HG03103 (cell line): ENCODE measurements around the gene COQ8B.
A peak's percentile ranks its signal among the peaks of the same experiment; 100 is the strongest.

Experiments
- ATAC-seq: cut with Tn5 transposase; IDR thresholded peaks from one replicate; pipeline ENCODE4 v1.9.1; 2021; ENCODE audit warnings: low read depth; ENCODE audit not compliant: unreplicated experiment

COQ8B gene

DNA sequence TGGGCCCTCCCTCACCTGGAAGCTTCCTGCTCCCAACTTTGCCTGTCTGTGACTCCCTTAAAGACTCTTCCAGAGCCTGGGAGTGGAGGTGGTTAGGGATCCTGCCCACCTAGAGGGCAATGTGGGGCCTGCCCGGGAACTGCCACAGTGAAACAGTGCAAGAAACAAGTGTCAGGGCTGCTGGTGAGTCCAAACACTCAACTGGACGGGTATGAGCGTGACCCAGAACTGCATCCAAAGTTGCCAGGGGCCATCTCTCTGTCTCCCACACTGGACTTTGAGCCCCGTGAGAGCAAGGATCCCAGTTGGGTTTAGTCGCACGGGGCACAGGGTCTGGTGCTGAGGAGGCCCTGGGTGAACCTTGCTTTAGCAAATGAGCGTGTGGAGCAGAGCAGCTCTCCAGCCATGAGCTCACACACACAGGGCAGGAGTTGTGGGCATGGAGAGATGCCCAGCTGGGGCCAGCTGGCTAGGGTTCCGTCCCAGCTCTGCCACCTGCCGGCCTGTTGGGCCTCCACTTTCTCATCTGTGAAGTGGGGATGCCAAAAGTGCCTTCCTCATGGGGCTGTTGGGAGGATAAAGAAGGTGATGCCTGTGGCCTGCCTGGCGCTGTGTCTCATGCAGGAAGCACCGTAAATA lies 23.4 kb downstream of the COQ8B start:
- ATAC-seq: no peak

DNA sequence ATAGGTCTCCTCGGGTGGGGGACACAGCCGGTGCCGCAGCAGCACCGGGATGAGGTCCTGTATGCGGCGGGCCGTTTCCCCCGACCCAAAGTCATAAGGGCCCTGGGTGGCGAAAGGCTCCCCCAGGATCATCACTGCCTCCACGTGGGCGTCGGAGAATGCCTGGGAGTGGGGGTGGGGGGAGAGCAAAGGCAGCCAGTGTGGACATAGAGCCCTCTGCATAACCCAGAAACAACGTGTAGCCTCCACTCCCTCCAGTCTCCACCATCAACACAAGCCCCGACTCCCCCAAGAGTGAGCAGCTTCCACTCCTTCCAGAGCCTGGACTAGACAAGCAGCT lies 24.5 kb downstream of the COQ8B start:
- no peak for ATAC-seq

GRCh38 chr19:40691421-40692211 lies 25.1 kb downstream of the COQ8B start:
- ATAC-seq: no peak

DNA sequence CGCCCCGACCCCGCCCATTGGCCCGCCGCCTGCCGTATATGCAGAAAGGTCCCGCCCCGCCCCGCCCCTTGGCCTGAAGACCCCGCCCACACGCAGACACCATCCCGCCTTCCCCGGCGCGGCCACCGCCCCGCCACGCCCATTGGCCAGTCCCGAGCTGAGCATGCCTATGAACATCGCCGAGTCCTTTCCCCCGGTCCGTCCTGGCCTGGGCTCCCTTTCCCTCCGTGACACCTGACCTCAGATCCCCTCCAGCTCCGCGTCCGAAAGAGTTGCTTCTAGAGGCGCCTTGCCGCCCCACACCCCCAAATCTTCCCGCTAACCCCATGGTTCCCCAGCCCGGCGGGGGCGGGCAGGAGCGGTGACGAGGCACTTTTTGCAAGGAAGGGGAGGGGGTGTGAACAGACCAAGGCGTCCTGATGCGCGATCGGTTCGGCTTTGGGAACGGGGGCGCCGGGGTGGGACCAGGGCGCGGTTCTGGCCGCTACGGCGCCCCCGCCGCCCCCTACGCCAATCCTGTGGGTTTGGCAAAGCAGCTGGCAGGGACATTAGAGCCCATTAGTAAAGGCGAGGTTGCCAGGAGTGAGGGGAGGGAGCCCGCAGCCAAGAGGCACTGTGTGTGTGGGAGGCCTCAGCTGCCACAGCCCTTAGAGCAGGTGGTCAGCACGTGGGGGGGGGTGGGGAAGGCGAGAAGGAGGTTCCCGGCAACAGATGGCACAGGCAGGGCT lies 25.8 kb downstream of the COQ8B start:
- ATAC-seq: peak; percentile 48

GRCh38 chr19:40690050-40690692 lies 26.5 kb downstream of the COQ8B start, which contains the start of gene NUMBL:
TSS of gene NUMBL (minus strand) at chr19:40690651. CDS start at chr19:40690483, 168 bp downstream.
- no peak for ATAC-seq

DNA sequence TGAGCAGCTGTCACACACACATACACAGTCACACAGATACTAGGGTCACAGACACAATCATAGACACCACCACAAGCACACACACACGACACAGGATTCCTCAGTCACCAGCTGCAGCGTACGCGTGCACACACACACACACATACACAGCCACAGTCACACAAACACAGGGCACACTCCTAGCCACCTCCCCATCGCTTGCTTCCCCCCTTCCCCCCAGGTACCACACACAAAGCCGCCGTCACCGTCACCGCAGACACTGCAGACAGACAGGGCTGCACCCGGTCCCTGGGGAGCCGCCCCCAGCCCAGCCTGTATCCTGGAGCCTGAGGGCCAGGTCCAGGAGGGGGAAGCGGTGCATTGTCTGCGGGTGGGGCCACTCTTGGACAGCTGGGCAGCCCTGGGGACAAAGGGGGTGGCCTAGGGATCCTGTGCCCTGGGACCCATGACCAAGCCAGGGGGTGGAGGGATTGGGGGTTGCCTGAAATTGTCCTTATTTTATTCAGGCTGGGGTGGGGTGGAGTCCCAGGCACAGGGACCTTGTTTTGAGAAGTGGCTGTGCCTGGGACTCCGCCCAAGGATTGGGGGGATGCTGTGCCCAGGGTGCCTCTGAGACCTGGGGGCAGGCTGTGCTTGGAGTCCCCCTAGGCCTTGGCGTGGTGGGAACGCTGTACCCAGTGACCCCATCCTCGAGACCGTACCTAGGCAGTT lies 27.2 kb downstream of the COQ8B start:
- ATAC-seq: no peak

DNA sequence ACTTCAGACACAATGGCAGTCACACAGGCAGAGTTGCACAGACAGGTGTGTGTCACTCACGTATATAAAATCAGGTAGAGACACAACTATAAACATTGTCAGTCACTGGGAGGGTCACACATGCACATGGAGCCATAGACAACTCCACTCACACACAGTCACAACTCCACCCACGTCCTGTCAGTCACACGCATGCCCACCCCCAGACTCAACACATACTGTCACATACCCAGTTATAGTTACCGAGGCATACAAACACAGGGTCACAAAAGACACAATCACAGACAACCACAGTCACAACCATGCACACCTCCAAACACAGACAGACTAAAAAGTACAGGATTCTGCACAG lies 27.7 kb downstream of the COQ8B start:
- no peak for ATAC-seq

- ATAC-seq: no peak
Observed at GRCh38 chr19:40688309-40688708, 28.4 kb downstream of the COQ8B start.

- ATAC-seq: no peak
Observed at GRCh38 chr19:40687525-40688016, 29.1 kb downstream of the COQ8B start.

- ATAC-seq: no peak
Observed at GRCh38 chr19:40686882-40687524, 29.7 kb downstream of the COQ8B start.

DNA sequence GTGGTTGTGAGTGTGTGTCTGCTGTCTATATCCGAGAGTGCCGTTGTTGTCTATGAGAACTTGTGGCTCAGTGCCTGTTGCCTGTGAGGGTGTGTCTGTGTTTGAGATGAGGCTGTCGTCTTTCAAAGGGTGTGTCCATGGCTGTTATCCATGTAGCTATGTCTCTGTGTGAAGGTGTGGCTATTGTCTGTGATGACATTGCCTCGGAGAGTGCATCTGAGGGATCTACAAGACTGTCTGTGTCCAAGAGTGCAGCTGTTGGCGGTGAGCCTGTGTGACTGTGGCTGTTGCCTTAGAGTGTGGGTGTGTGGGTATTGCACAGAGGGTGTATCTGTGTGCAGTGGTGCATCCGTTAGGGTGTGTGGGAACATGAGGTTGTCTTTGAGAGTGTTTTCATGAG lies 31.1 kb downstream of the COQ8B start:
- no peak for ATAC-seq

GRCh38 chr19:40685016-40685526 lies 31.6 kb downstream of the COQ8B start:
- ATAC-seq: no peak

- ATAC-seq: no peak
Observed at GRCh38 chr19:40684280-40684679, 32.4 kb downstream of the COQ8B start.

GRCh38 chr19:40683437-40683836 lies 33.2 kb downstream of the COQ8B start:
- no peak for ATAC-seq

DNA sequence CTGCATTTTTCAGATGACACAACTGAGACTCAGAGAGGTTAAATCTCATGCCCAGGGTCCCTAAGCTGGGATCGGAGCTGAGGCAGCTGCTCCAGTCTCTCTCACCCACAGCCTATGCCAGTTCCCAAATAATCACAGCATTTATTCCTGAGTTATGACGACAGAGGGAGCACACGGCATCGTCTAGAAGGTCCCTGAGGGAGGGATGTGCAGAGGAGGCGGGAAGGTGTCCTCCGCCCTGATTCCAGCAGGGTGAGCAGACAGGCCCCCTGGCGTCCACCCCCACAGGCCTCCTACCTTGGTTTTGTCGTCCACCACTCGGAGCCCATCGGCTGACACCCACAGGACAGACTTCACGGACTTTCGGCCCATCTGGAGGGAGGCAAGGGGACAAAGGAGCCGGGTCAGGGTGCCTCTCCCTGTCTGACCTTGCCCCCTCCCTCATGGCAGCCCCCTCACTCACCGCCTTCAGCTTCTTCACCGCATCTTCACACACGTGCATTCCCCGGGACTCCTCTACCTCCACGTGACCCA lies 34.2 kb downstream of the COQ8B start:
- ATAC-seq: no peak

DNA sequence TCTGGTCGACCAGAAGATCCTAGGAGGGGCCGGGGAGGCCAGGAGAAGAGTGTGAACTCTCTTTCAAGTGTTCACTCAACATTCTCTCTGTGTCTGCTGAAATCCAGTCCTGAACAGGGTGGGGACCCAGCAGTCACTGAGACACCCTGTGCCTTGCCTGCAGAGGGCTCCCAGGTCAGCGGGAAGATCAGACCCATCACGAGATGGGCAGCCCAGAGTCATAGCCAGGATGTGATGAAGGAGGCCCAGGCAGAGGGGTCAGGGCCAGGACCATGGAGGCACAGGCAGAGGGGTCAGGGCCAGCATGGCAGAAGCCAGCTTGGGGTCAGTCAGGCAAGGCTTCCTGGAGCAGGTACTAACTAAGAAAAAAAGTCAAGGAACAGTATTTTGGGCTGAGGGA lies 35.6 kb downstream of the COQ8B start:
- ATAC-seq: no peak

GRCh38 chr19:40677156-40677555 lies 39.5 kb downstream of the COQ8B start:
- no peak for ATAC-seq

DNA sequence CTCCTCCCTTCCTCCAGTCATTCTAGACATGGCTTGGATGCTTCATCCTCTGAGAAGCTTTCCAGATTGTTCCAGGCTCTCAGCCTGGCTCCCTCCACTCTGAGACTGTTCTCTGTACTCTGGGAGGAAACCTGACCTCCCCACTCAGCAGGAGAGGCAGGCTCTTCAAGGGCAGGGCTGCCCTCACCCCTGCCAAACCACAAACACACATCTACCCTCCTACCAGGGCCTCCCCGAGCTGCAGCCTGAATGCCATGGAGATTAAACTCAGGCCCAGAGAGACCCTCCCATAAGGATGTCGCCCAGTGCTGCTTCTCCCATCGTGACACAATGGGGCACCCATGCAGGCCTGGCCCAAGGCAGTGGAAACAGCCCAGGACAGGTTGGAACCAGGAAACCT lies 42.4 kb downstream of the COQ8B start:
- no peak for ATAC-seq

DNA sequence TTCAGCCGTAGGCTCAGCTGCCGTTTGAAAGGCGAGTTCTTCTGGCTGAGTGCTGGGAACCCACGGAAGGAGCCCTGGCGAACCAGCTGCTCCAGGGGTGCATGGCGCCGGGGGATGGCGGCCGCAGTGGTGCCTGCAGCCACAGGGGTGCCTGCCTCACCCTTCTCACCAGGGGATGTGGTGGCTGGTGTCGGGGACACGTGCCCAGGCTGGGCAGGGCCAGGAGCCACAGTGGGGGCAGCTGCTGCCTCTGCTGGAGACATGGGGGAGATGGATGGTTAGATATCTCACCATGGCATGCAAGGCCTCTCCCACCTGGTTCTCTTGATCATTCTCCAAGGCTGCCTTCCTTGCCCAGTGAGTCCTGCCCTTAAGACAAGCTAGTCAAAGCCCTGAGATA lies 43.3 kb downstream of the COQ8B start:
- no peak for ATAC-seq
